Measurements from ENCODE around the gene IL10RA. TPM values are rescaled to one million over a fixed set of nuclear protein-coding genes. Genes with fewer than 3 reads are reported as not detected.

IL10RA gene
- total and polyA plus RNA-seq, 9 of the 15 experiments (the other 6 are each of a cell fraction or from before 2014, with no cell fraction given) = 0.17 to 17.3 (median 2.9) TPM

GRCh38 chr11:117997406-117997805 lies 11.2 kb downstream of the IL10RA start (continued):
- TF ChIP-seq CEBPZ (IDR thresholded peaks at IDR 0.05; ENCODE audit: borderline replicate concordance, low read depth, low read length) (no peak), SREBF1 (IDR thresholded peaks at IDR 0.05; ENCODE audit: borderline replicate concordance, low read depth, low read length) (no peak), POLR2A (conservative IDR thresholded peaks at IDR 0.05) (0 out of 2 replicates have a peak, but pooled peaks have one; percentile 33), PBX2 (CRISPR knock-in tag; IDR thresholded peaks at IDR 0.05; ENCODE audit: low read depth) (no peak), PBX2 (tag; conservative IDR thresholded peaks at IDR 0.05; ENCODE audit: low read depth) (no peak), ZFP1 (CRISPR knock-in tag; IDR thresholded peaks at IDR 0.05) (no peak), KDM5B (IDR thresholded peaks at IDR 0.05; ENCODE audit: insufficient replicate concordance, low read depth, low read length) (no peak)
